Measurements from ENCODE around the gene TEX14.

Gene TEX14

DNA sequence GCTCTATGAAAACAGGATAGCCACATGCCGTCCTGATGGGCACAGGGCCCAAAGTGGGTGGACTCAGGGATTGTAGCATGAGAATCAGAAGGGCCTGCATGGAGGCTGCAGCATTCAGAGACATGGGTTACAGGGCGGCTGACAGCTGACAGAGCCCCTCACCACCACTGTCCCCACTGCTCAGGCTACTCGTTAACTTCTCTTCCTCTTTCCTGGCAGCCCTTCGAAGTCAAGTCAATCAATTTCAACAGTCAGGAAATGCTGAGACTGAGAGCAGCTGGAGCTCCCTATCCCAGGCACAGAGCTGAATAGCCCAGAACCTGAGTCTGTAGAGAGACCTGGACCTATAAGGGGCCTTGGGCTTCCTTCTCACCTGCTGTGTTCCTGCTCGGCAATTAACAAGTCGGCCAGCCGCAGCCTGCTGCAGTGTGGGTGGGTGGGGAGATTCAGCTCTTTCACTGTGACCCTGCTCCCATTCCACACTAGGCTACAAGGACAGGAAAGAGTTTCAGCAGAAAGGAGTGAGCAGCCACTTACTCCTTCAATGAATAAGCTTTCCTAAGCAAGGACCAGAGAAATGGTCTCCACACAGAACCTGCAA is 76.9 kb downstream of the TEX14 start:
- Histone ChIP-seq H3K27ac (replicated peaks) (0 out of 2 replicates have a peak overlapping the region, but pooled peaks have one; percentile 2), H3K4me3 (replicated peaks; ENCODE audit: insufficient read depth, low read length) (no peak overlapping the region), H3K27me3 (ENCODE audit: insufficient read depth, poor library complexity, severe bottlenecking) (no peaks in the 10 kb centered on the region)
- peak in 1 of 2 experiments; percentile 60 for DNase-seq (ENCODE audit: low read depth in 1 of 2, low spot score in 1 of 2)
- no peak for TF ChIP-seq POLR2AphosphoS5 (IDR thresholded peaks at IDR 0.05; ENCODE audit: low read depth)
- TF ChIP-seq REST (IDR thresholded peaks at IDR 0.05; ENCODE audit: insufficient replicate concordance, low read depth): no peak
- peak; percentile 86 for TF ChIP-seq SPI1 (IDR thresholded peaks at IDR 0.05; ENCODE audit: borderline replicate concordance, low read depth)
- TF ChIP-seq CTCF (IDR thresholded peaks at IDR 0.05; ENCODE audit: insufficient read depth, low read length): no peak
- TF ChIP-seq GABPA (IDR thresholded peaks at IDR 0.05; ENCODE audit: low read depth): no peak

DNA sequence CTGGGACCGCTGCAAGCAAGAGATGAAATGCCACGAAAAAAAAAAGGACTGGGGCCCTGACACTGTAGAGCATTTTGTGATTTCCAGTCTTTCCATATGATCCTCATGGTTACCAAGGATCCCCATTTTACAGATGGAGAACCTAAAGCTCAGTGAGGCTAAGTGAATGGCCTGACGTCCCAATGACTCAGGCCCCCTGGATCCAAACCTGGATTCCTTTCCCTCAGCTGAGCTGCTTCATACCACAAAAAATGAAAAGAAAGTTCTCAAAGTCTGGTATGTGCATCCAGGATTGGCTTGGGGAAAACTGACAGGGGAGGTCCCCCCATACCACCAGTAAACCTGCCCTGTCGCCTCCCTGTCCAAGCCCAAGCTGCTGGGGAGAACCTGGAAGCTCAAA is 80.5 kb downstream of the TEX14 start:
- Histone ChIP-seq H3K27ac (replicated peaks) (no peak overlapping the region), H3K4me3 (replicated peaks; ENCODE audit: insufficient read depth, low read length) (no peak overlapping the region), H3K27me3 (ENCODE audit: insufficient read depth, poor library complexity, severe bottlenecking) (no peaks in the 10 kb centered on the region)
- no peak for DNase-seq (ENCODE audit: low read depth in 1 of 2, low spot score in 1 of 2)
- TF ChIP-seq GABPA (IDR thresholded peaks at IDR 0.05; ENCODE audit: low read depth): no peak

- Histone ChIP-seq H3K4me3 (replicated peaks; ENCODE audit: insufficient read depth, low read length) (no peak overlapping the region), H3K27ac (replicated peaks) (no peak overlapping the region), H3K27me3 (ENCODE audit: insufficient read depth, poor library complexity, severe bottlenecking) (no peaks in the 10 kb centered on the region)
- TF ChIP-seq CTCF (IDR thresholded peaks at IDR 0.05; ENCODE audit: insufficient read depth, low read length): no peak
- TF ChIP-seq GABPA (IDR thresholded peaks at IDR 0.05; ENCODE audit: low read depth): no peak
- no peak for TF ChIP-seq SPI1 (IDR thresholded peaks at IDR 0.05; ENCODE audit: borderline replicate concordance, low read depth)
- no peak for TF ChIP-seq REST (IDR thresholded peaks at IDR 0.05; ENCODE audit: insufficient replicate concordance, low read depth)
- no peak for TF ChIP-seq POLR2AphosphoS5 (IDR thresholded peaks at IDR 0.05; ENCODE audit: low read depth)
- no peak for DNase-seq (ENCODE audit: low read depth in 1 of 2, low spot score in 1 of 2)
Observed at GRCh38 chr17:58606934-58607333, 84.9 kb downstream of the TEX14 start.

DNA sequence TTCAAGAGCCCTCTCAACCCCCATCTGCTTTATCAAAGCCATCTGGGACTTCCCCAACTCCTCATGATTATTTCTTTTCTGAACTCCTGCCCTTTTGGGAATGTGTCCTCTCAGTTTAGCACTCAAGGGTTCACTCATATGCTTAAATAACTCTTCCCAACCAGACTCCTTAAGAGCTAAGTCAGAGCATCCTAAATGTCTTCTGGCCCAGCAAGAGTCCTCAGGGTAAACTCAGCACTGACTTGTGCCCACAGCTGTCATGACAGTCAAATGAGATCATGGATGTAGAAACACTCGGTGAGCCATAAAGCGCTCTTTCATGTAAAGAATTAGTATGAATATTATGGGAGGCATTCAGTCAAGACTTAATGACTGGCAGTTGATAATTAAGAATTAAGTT is 85.9 kb downstream of the TEX14 start:
- DNase-seq (ENCODE audit: low read depth in 1 of 2, low spot score in 1 of 2): no peak
- Histone ChIP-seq H3K27ac (replicated peaks) (no peak overlapping the region), H3K4me3 (replicated peaks; ENCODE audit: insufficient read depth, low read length) (no peak overlapping the region), H3K27me3 (ENCODE audit: insufficient read depth, poor library complexity, severe bottlenecking) (no peaks in the 10 kb centered on the region)
- TF ChIP-seq POLR2AphosphoS5 (IDR thresholded peaks at IDR 0.05; ENCODE audit: low read depth) (no peak), SPI1 (IDR thresholded peaks at IDR 0.05; ENCODE audit: borderline replicate concordance, low read depth) (no peak), GABPA (IDR thresholded peaks at IDR 0.05; ENCODE audit: low read depth) (no peak), CTCF (IDR thresholded peaks at IDR 0.05; ENCODE audit: insufficient read depth, low read length) (no peak), REST (IDR thresholded peaks at IDR 0.05; ENCODE audit: insufficient replicate concordance, low read depth) (no peak)
